Stimulated activated CD4-positive, alpha-beta T cell treated with anti-CD3 and anti-CD28 coated beads, Interleukin-15, amount 100 ng/mL, for 1 hour (primary cell): ENCODE results near the gene MRNIP.
A peak's percentile ranks its signal among the peaks of the same experiment; 100 is the strongest.

Source experiments
- DNase-seq, 2 donors: peaks; one replicate each; pipeline ENCODE4 v3.0.0-alpha.2; 2020; ENCODE audit warnings: low read depth in 1 of 2, low spot score in 1 of 2

The MRNIP gene

DNA sequence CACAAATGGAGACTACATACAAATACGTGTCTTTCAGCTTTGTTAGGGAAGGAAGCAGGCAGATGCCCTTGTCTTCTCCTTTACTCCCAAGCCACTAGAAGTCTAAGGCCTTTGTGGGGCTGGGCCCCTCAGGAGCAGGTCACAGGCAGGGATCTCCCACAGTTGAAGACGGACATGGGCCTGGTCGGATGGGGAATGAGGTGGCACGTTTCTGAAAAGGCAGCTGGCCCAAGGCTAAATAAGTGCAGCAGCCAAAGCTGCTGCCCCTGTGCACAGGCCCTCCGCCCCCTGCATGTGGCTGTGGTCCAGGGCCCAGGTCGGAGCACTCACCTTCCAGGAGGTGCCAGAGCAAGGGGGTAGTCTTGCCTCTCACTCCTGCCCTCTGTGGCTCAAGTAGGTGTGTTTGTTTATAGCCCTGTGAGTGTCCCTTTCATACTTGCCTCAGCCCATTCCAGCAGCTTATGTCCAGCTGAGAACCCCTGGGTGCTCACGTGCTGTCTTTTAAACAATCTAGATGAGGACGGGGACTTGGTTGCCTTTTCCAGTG, 36.1 kb downstream of the MRNIP start:
- no peak for DNase-seq

DNA sequence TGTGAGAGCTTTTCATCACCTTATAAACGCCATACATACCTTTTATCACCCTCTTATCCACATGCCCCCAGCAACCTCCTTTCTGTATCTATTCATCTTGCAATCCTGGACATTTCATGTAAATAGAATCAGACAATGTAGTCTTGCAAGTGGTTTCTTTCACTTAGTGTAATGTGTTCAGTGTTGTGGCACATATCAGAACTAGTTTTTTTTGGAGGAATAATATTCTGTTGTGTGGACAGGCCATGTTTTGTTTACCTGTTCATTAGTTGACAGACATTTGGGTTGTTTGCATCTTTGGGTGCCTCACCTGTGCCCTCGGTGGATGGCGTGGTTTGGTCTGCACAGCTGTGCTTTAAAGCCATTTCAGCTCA, 36.6 kb downstream of the MRNIP start:
- DNase-seq = no peak

DNA sequence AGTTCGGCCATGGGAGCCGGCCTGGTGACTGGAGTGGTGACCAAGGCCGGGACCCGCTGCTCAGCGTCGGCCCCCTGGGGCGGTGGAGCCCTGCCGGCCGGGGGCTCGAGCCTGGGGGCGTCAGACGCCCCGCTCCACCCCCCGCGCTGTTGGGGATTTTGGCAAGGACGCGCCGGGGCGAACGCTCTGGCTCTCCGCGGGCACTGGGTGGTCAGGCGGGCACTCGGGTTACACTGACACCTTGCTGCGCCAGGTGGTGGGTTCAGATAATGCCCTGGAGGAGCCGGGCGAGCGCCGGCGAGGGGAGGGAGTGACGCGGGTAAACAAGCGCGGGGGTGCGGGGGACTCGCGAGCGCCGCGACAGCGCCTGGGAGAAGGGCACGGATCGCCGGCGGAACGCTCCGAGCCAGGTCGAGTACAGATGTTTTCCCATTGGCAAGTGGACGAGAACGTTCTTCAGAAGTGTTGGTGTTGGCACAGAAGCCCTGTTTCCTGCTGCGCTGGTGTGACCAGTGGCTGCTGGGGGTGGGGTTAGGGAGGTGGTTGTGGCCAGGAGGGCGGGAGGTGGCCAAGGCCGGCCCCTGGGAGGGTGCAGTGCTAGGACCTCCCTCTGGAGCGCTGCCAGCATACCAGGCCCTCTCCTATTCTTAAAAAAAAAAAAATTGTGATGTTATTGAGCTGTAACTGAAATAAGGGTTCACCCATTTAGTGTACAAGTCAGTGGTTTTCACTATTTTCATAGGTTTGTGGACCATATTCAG, 37.1 kb downstream of the MRNIP start:
- DNase-seq = peak; percentile 71 to 73

- DNase-seq = peak; percentile 77 to 80
Measured at GRCh38 chr5:179820483-179821297, 37.9 kb downstream of the MRNIP start, which contains the start of gene SQSTM1. SQSTM1 (plus strand) TSS chr5:179820905; CDS start chr5:179820937, 32 bp downstream.

DNA sequence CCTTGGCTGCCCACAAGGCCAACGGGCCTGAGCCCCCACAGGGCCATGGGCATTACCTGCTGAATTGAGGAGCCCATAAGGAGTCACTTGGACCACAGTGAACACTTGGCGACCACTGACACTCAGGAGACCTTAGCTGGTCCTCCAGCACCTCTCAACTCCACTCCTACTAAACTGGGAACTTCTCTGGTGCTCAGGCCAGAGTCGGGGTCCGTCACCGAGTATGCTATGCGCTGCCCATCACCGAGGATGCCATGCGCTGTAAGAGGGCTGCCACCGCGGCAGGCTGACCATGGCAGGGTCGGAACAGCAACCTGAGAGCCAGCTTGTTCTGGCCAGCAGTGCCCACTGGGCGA, 38.5 kb downstream of the MRNIP start:
- DNase-seq = no peak

DNA sequence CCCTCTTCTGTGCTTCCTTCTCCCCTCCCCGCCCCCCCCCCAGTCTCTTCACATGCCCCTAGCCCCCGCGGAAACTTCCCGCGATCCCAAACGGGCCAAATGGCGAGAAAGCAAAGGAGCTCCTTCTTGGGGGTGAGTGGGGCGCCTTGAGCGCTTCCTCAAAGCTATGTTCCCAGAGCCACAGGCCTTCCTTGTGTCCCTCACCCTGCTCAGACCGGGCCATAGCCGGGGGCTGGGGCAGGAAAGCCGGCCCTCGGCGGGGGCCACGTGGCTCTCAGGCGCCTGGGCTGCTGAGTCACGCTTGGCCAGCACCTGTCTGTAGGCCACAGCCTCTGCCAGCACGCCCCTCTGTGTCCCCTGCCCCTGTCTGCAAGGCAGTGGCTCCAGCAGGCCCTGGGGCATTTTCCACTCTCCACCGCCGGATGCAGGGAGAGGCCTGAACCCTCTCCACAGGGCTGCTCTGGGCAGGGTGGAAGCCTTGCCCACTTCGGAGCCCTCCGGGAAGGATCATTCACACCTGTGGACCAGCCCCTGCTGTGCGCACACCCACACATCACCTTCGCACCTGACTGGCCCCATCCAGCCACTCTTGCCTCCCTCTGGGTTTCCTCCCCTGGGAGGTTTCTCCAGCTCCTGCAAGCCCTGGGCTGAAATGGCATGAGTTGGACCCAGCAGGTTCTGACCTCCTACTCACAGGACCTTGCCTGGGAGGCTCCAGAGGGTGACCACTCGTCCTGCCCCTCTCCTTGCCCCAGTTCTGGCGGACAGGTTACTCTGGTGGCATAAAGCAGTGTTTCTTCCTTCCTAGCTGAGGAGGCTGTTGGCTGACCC, 39.1 kb downstream of the MRNIP start:
- no peak for DNase-seq

DNA sequence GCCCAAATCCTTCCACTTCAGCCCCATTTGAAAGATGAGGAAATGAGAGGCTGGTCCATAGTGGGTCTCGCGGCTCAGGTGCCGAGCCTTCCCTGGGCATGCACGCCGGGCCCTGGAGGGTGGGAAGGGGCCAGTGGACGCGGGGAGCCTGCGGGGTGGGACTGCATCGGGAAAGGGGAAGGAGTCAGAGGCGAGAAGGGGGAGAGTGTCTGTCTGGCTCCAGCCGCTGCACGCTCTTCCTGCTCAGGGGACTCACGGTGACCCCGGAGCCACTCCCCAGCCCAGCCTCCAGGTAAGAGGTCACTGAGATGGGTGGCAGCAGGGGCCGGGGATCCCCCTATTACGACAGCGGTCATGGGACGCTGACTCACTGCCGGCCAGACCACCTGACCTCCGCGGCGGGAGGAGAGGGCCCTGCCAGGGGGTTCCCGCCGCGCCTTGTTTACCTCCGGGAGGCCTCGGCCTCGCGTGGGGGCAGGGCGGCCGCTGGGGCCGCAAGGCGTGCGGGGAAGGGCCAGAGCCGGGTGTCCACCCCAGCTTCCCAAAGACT, 39.8 kb downstream of the MRNIP start:
- DNase-seq = peak; percentile 67 to 72

GRCh38 chr5:179817890-179818745, 40.5 kb downstream of the MRNIP start:
- no peak for DNase-seq

GRCh38 chr5:179817470-179817840, 41.2 kb downstream of the MRNIP start:
- DNase-seq = no peak

- DNase-seq = no peak
Measured at GRCh38 chr5:179816796-179817469, 41.7 kb downstream of the MRNIP start.

DNA sequence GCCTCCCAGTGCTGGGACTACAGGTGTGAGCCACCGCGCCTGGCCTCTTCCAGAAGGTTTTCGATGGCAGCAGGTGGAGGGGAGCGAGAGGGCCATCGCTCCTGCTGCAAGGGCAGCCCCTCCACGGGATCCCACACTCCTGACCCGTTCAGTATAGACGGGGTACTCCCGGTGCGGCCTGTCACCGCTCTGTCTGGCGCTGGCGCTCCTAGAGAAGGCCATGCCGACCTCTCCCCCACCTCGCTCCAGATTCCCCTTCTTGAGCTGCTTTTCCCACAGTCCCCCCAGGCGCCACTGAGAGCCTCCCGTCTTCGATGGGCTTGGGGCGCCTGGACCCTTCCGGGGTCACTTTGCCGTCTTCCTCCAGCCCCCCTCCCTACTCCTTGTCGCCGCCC, 42.2 kb downstream of the MRNIP start:
- no peak for DNase-seq

- DNase-seq = no peak
Measured at GRCh38 chr5:179815491-179816249, 42.9 kb downstream of the MRNIP start.

DNA sequence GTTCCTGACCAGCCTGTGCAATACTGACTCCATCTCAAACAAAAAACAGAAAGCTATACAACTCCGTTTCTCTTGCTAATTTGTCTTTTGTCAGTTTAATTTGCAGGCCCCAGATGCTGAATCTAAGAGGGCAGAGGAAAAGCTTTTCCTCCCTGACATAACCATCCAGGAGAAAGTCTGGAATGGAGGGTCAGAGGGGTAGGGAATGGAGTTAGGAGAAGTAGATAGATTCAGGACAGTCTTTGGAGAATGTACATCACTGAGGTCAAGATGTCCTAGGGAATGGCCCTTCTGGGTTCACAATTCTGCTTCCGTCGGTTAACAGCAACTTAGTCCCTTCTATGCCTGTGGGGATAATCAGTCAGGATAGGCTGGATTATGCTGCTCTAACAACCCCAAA, 44.5 kb downstream of the MRNIP start:
- DNase-seq = no peak

- no peak for DNase-seq
Measured at GRCh38 chr5:179812997-179813607, 45.5 kb downstream of the MRNIP start.

GRCh38 chr5:179812135-179812825, 46.3 kb downstream of the MRNIP start:
- no peak for DNase-seq

DNA sequence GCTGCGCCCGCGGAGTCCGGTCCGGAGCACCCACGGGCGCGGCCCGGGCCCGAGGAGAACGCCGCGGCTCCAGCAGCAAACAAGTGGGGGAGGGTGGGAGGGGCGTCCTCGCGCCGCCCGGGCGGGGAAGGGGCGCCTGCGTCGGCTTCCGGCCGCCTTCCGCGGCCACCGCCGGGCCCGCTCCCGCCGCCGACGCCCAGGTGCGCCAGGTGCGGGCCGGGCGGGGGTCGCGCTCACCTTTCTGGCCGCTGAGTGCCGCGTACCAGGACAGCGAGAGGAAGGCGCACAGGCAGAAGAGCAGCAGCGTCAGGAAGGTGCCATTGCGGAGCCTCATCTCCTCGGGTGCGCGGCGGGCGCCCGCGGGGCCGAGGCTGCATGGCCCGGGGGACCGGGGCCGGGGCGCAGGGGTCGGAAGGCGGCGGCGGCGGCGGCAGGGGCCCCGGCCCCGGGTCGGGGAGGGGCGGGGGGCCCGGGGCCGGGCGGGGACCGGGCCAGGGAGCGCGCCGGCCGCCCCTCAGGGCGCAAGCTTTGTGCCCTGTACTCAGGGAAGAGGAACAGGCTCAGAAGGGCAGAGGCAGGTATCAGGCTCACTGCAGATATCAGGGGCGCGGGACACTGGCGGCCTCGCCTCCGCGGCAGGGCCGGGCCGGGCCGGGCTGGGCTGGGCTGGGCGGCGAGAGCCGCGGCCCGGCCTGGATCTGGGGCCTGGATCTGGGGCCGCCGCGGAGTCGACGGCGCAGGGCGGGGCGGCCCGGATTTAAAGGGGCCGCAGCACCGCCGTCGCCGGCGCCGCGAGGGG, 52.2 kb downstream of the MRNIP start, which contains the start of gene MGAT4B:
Gene MGAT4B (minus strand): TSS at position 617 of the 799 bp plus-strand sequence. CDS start 283 bp downstream, at position 334.
- DNase-seq = peak in 1 of 2 donors; percentile 60
